ENCODE measurements around the gene AFAP1L1.

GRCh38 chr5:149264439-149265067 is 7.1 kb upstream of the AFAP1L1 start:
- TF ChIP-seq CTCF (IDR thresholded peaks at IDR 0.05) (peak; percentile 24 to 71), EP300 (IDR thresholded peaks at IDR 0.05) (no peak), POLR2AphosphoS5 (IDR thresholded peaks at IDR 0.05) (no peak)
